ENCODE results near the gene PRMT7. TPM values are rescaled to one million over a fixed set of nuclear protein-coding genes. Genes with fewer than 3 reads are reported as not detected.

PRMT7 gene
- total and polyA plus RNA-seq, 7 experiments from 2014 or later = 42.5 to 95.1 (median 72.6) TPM

DNA sequence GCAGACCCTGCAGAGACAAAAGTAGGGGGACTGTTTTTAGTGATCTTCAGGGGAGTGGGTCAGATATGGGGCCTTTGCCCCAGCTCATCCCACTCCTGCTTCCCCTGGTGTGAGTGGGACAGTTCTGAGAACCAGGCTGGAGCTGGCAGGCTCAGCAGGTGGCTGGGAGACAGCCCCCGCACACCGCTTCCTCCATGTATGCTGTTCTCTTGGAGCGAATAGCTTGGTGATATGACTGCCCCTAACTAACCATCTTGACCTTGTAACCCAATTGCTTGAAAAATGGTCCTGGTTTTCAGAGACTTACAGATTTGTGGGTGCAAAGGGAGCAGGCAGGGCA is 61.5 kb downstream of the PRMT7 start:
- DNase-seq (no peak), ATAC-seq (no peak)
- no peaks in the 10 kb centered on the region for H3K27me3 ChIP-seq (ENCODE audit: control insufficient read depth in 2 of 2, insufficient read depth in 2 of 2, low read length in 2 of 2)
- no peak overlapping the region for H3K4me3 Mint-ChIP-seq
- peaks cover 27 to 41% (median 36%) of the 10 kb centered on the region in 7 donors for H3K4me1 Mint-ChIP-seq
- no peak overlapping the region for H3K27ac Mint-ChIP-seq
- H3K9me3 ChIP-seq (ENCODE audit: control insufficient read depth in 2 of 3, low read length in 3 of 3) = no peaks in the 10 kb centered on the region
- no peaks in the 10 kb centered on the region for H3K36me3 ChIP-seq (ENCODE audit: control insufficient read depth in 2 of 3, insufficient read depth in 3 of 3, low read length in 3 of 3)
- H3K27ac ChIP-seq (ENCODE audit: low read depth, low read length) = no peak overlapping the region
- H3K4me3 ChIP-seq (ENCODE audit: low read length) = no peak overlapping the region
- POLR2A ChIA-PET = no interaction called here
- H3K9me3 Mint-ChIP-seq = no peaks in the 10 kb centered on the region
- H3K4me1 ChIP-seq (ENCODE audit: control insufficient read depth in 2 of 2, insufficient read depth in 2 of 2, low read length in 2 of 2) = peaks cover 23 to 43% of the 10 kb centered on the region in 2 donors
- intact Hi-C loops (cut with micrococcal nuclease) = no loop called here
- H3K36me3 Mint-ChIP-seq = no peaks in the 10 kb centered on the region
- CTCF ChIA-PET = no interaction called here
- H3K27me3 Mint-ChIP-seq = peaks cover 0 to 60% (median 0%) of the 10 kb centered on the region in 5 donors

DNA sequence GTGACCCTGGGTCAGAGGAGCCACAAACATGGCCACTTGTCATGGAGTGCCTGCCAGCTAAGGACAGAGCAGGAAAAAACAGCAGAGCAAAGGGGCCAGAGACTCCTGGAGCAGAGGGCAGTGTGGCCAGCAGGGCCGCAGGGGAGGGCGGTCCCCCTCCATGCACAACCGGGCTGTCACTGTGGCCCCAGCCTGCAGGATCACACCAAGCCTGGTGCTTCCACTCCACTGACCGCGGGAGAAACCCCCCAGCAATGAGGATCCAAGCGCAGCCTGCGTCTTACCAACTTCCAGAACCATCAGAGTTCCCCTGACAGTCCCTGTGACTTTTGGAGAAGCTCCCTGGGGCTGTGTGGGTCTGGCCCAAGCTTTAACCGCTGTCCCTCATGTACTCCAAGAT is 62.0 kb downstream of the PRMT7 start:
- Mint-ChIP-seq H3K9me3 (no peaks in the 10 kb centered on the region), H3K4me3 (no peak overlapping the region), H3K36me3 (no peaks in the 10 kb centered on the region), H3K27me3 (peaks cover 0 to 58% (median 0%) of the 10 kb centered on the region in 5 donors), H3K27ac (no peak overlapping the region), H3K4me1 (peaks cover 27 to 37% (median 32%) of the 10 kb centered on the region in 7 donors)
- intact Hi-C loops (cut with micrococcal nuclease) = no loop called here
- POLR2A ChIA-PET = no interaction called here
- H3K27me3 ChIP-seq (ENCODE audit: control insufficient read depth in 2 of 2, insufficient read depth in 2 of 2, low read length in 2 of 2) = no peaks in the 10 kb centered on the region
- H3K36me3 ChIP-seq (ENCODE audit: control insufficient read depth in 2 of 3, insufficient read depth in 3 of 3, low read length in 3 of 3) = no peaks in the 10 kb centered on the region
- CTCF ChIA-PET = no interaction called here
- no peak overlapping the region for H3K4me3 ChIP-seq (ENCODE audit: low read length)
- ATAC-seq (no peak), DNase-seq (no peak)
- H3K9me3 ChIP-seq (ENCODE audit: control insufficient read depth in 2 of 3, low read length in 3 of 3) = no peaks in the 10 kb centered on the region
- H3K27ac ChIP-seq (ENCODE audit: low read depth, low read length) = no peak overlapping the region
- peaks cover 23 to 38% of the 10 kb centered on the region in 2 donors for H3K4me1 ChIP-seq (ENCODE audit: control insufficient read depth in 2 of 2, insufficient read depth in 2 of 2, low read length in 2 of 2)

DNA sequence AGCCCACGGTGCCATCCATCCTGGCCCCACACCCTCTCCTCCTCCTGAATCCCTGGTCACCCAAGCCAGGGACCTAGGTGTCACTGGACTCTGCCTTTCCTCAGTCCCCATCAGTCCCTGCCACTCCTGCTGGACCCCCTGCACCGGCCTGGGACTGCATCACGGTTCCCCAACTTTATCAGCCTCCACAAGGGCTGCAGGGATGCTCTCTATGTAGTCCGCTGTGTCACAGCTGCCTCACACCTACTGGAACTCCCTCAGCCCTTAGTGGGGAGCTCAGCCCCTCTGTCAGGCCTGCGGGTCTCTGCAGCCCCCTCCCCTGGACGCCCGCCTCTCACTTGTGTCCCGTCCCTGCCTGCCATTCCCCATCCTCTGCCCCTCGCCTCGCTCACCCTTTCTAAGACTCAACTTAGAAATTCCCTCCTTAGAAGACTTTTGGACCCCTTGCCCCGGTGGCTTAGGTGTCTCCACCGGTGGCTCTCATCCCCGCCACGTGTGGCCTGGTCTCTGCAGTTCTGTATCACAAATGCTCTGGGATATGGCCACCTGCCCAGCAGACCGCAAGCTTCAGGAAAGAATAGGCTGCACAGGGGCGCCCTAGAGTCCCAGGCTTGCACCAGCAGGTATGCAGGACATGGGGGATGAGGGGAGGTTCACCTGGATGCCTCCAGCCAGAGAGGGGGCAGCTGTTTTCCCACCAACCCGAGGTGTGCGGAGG is 62.9 kb downstream of the PRMT7 start:
- H3K4me3 ChIP-seq (ENCODE audit: low read length) = no peak overlapping the region
- Mint-ChIP-seq H3K9me3 (no peaks in the 10 kb centered on the region), H3K36me3 (no peaks in the 10 kb centered on the region), H3K4me1 (peaks cover 21 to 30% (median 25%) of the 10 kb centered on the region in 7 donors), H3K4me3 (peak overlapping the region in 1 of 10 donors; percentile 23), H3K27ac (peak overlapping the region in 1 of 9 donors; percentile 53), H3K27me3 (peaks cover 0 to 53% (median 0%) of the 10 kb centered on the region in 5 donors)
- ATAC-seq = no peak
- intact Hi-C loops (cut with micrococcal nuclease) = no loop called here
- H3K36me3 ChIP-seq (ENCODE audit: control insufficient read depth in 2 of 3, insufficient read depth in 3 of 3, low read length in 3 of 3) = no peaks in the 10 kb centered on the region
- CTCF ChIA-PET = no interaction called here
- H3K27me3 ChIP-seq (ENCODE audit: control insufficient read depth in 2 of 2, insufficient read depth in 2 of 2, low read length in 2 of 2) = no peaks in the 10 kb centered on the region
- no peak overlapping the region for H3K27ac ChIP-seq (ENCODE audit: low read depth, low read length)
- POLR2A ChIA-PET = interaction anchor here (1.2 kb wide), 1 partner anchor 17 kb away, joined by 3 read pairs; no protein-coding TSS in a partner anchor
- peaks cover 19 to 34% of the 10 kb centered on the region in 2 donors for H3K4me1 ChIP-seq (ENCODE audit: control insufficient read depth in 2 of 2, insufficient read depth in 2 of 2, low read length in 2 of 2)
- peak in 1 of 9 donors; percentile 5 for DNase-seq
- no peaks in the 10 kb centered on the region for H3K9me3 ChIP-seq (ENCODE audit: control insufficient read depth in 2 of 3, low read length in 3 of 3)

DNA sequence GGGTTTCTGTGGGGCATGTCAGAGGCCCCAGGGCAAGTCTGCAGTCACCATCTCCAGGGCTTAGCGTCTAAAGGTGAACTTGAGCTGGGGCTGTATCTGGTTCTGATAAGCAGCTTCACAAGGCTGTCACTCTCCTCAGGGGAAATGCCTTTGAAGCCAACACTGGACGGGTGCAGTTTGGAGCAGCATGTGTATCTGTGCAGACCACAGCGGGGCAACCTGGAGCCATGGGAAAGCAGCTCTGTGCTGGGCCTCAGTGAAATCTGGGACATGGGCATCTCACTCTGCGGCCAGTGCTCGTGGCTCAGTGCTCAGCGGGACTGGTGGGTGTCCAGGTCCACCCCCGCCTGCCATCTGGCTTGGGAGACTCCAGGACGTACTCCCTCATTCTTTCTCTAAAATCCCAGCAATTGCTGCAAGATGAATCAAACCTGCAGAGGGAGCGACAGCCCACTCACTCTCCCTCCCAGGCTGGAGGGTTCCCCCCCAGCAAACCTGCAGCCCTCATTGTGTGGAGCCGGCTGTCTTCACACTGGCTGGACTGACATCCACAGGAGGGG is 63.5 kb downstream of the PRMT7 start:
- peaks cover 14 to 30% (median 26%) of the 10 kb centered on the region in 7 donors for H3K4me1 Mint-ChIP-seq
- H3K27me3 Mint-ChIP-seq = peaks cover 0 to 51% (median 0%) of the 10 kb centered on the region in 5 donors
- H3K9me3 ChIP-seq (ENCODE audit: control insufficient read depth in 2 of 3, low read length in 3 of 3) = no peaks in the 10 kb centered on the region
- no peak overlapping the region for H3K4me3 ChIP-seq (ENCODE audit: low read length)
- H3K27me3 ChIP-seq (ENCODE audit: control insufficient read depth in 2 of 2, insufficient read depth in 2 of 2, low read length in 2 of 2) = no peaks in the 10 kb centered on the region
- no peak overlapping the region for H3K27ac Mint-ChIP-seq
- H3K9me3 Mint-ChIP-seq = no peaks in the 10 kb centered on the region
- H3K4me3 Mint-ChIP-seq = no peak overlapping the region
- ChIA-PET POLR2A (interaction anchor here (1.2 kb wide), 1 partner anchor 17 kb away, joined by 3 read pairs; no protein-coding TSS in a partner anchor), CTCF (interaction anchor here (1.2 kb wide), 1 partner anchor 46 kb away, joined by 4 read pairs; no protein-coding TSS in a partner anchor)
- H3K36me3 Mint-ChIP-seq = no peaks in the 10 kb centered on the region
- DNase-seq = no peak
- no peaks in the 10 kb centered on the region for H3K36me3 ChIP-seq (ENCODE audit: control insufficient read depth in 2 of 3, insufficient read depth in 3 of 3, low read length in 3 of 3)
- no peak overlapping the region for H3K27ac ChIP-seq (ENCODE audit: low read depth, low read length)
- H3K4me1 ChIP-seq (ENCODE audit: control insufficient read depth in 2 of 2, insufficient read depth in 2 of 2, low read length in 2 of 2) = peaks cover 15 to 34% of the 10 kb centered on the region in 2 donors
- ATAC-seq = no peak
- intact Hi-C loops (cut with micrococcal nuclease) = no loop called here

- Histone ChIP-seq H3K9me3 (ENCODE audit: control insufficient read depth in 2 of 3, low read length in 3 of 3) (no peaks in the 10 kb centered on the region), H3K4me1 (ENCODE audit: control insufficient read depth in 2 of 2, insufficient read depth in 2 of 2, low read length in 2 of 2) (peaks cover 7 to 33% of the 10 kb centered on the region in 2 donors), H3K27me3 (ENCODE audit: control insufficient read depth in 2 of 2, insufficient read depth in 2 of 2, low read length in 2 of 2) (no peaks in the 10 kb centered on the region), H3K4me3 (ENCODE audit: low read length) (no peak overlapping the region), H3K27ac (ENCODE audit: low read depth, low read length) (no peak overlapping the region), H3K36me3 (ENCODE audit: control insufficient read depth in 2 of 3, insufficient read depth in 3 of 3, low read length in 3 of 3) (no peaks in the 10 kb centered on the region)
- no peak for ATAC-seq
- no peaks in the 10 kb centered on the region for H3K9me3 Mint-ChIP-seq
- H3K27me3 Mint-ChIP-seq = peaks cover 0 to 49% (median 0%) of the 10 kb centered on the region in 5 donors
- peak in 1 of 9 donors; percentile 5 for DNase-seq
- intact Hi-C loops (cut with micrococcal nuclease) = no loop called here
- H3K27ac Mint-ChIP-seq = no peak overlapping the region
- CTCF ChIA-PET = interaction anchor here (1.2 kb wide), 1 partner anchor 46 kb away, joined by 4 read pairs; no protein-coding TSS in a partner anchor
- no peaks in the 10 kb centered on the region for H3K36me3 Mint-ChIP-seq
- POLR2A ChIA-PET = interaction anchor here (1.2 kb wide), 1 partner anchor 18 kb away, joined by 3 read pairs; no protein-coding TSS in a partner anchor
- H3K4me3 Mint-ChIP-seq = no peak overlapping the region
- H3K4me1 Mint-ChIP-seq = peaks cover 7 to 30% (median 23%) of the 10 kb centered on the region in 7 donors
Measured at GRCh38 chr16:68374961-68375660, 64.3 kb downstream of the PRMT7 start.

DNA sequence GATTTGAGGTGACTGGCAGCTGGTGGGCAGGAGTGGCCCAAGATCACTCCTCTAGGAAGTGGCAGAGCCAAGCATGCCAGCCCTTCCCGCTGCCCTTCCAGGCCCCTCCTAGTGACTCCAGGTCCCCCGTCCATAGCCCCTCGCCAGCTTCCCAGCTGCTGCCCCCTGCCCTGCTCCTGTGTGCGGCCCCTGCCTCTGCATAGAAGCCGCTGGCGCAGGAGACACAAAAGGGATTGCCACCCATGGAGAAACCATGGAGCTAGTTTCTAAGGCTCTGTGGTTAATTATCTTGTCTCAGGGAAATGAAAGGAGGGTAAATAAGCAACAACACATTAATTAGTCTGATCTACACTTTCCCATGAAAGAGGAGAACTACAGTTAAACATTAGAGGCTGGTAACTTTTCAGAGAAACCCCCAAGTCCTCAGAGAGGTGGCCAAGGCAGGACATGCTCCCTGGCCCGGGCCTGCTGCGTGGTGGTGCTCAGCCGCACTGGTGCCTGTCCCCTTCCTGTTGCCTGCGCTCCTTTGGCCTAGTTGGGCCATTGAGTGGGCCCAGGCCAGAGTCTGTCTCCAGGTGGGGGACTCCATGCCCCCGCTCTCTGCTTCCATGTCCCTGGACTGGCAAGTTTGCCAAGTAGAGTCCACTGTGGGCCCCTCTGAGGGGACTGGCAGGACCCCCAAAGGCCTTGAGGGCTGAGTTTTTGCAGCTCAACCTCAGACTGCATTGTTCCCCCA is 65.2 kb downstream of the PRMT7 start:
- ATAC-seq = no peak
- H3K27ac Mint-ChIP-seq = no peak overlapping the region
- Histone ChIP-seq H3K27me3 (ENCODE audit: control insufficient read depth in 2 of 2, insufficient read depth in 2 of 2, low read length in 2 of 2) (no peaks in the 10 kb centered on the region), H3K36me3 (ENCODE audit: control insufficient read depth in 2 of 3, insufficient read depth in 3 of 3, low read length in 3 of 3) (no peaks in the 10 kb centered on the region), H3K9me3 (ENCODE audit: control insufficient read depth in 2 of 3, low read length in 3 of 3) (no peaks in the 10 kb centered on the region), H3K4me3 (ENCODE audit: low read length) (no peak overlapping the region), H3K4me1 (ENCODE audit: control insufficient read depth in 2 of 2, insufficient read depth in 2 of 2, low read length in 2 of 2) (peaks cover 0 to 32% of the 10 kb centered on the region in 2 donors), H3K27ac (ENCODE audit: low read depth, low read length) (no peak overlapping the region)
- ChIA-PET CTCF (interaction anchor here (1.2 kb wide), 1 partner anchor 45 kb away, joined by 4 read pairs; no protein-coding TSS in a partner anchor), POLR2A (interaction anchor here (0.6 kb wide), 1 partner anchor 63 kb away, joined by 3 read pairs; no protein-coding TSS in a partner anchor)
- DNase-seq = peak in 1 of 9 donors; percentile 5
- intact Hi-C loops (cut with micrococcal nuclease) = no loop called here
- H3K36me3 Mint-ChIP-seq = no peaks in the 10 kb centered on the region
- no peaks in the 10 kb centered on the region for H3K9me3 Mint-ChIP-seq
- H3K27me3 Mint-ChIP-seq = peaks cover 0 to 46% (median 0%) of the 10 kb centered on the region in 5 donors
- no peak overlapping the region for H3K4me3 Mint-ChIP-seq
- H3K4me1 Mint-ChIP-seq = peaks cover 0 to 27% (median 19%) of the 10 kb centered on the region in 7 donors
